GM23338 (cell line): ENCODE measurements around the gene MAPT. TPM values are rescaled to one million over a fixed set of nuclear protein-coding genes. Genes with fewer than 3 reads are reported as not detected.

ENCODE experiments used
- ATAC-seq: fragments of 200-7000 bp; cut with Tn5 transposase; 3 replicates; pipeline ENCODE4 v1.9.1; 2020
- DNase-seq: peaks from one replicate; pipeline ENCODE4 v3.0.0-alpha.2; 2015; ENCODE audit warnings: low spot score
- H2AFZ ChIP-seq: fragments of 200-600 bp; sonication (generic); 2 replicates; pipeline ENCODE4 v1.8.0; 2016; ENCODE audit warnings: antibody characterized with exemption, mild to moderate bottlenecking, moderate library complexity
- H3F3A ChIP-seq: fragments of 200-600 bp; sonication (generic); replicated peaks from 2 replicates; pipeline ENCODE4 v1.8.0; 2017; ENCODE audit warnings: antibody characterized with exemption, mixed run types, low read depth
- H3K27ac ChIP-seq: fragments of 200-600 bp; sonication (generic); 2 replicates; pipeline ENCODE4 v1.6.1; 2016; ENCODE audit warnings: low read depth
- H3K27me3 ChIP-seq: fragments of 200-600 bp; sonication (generic); 2 replicates; pipeline ENCODE4 v1.8.0; 2016; ENCODE audit warnings: mild to moderate bottlenecking, mixed run types, moderate library complexity; ENCODE audit not compliant: insufficient read depth
- H3K36me3 ChIP-seq: fragments of 200-600 bp; sonication (generic); 2 replicates; pipeline ENCODE4 v1.8.0; 2016; ENCODE audit warnings: mild to moderate bottlenecking; ENCODE audit not compliant: insufficient read depth
- H3K4me1 ChIP-seq: fragments of 200-600 bp; sonication (generic); 2 replicates; pipeline ENCODE4 v1.8.0; 2016; ENCODE audit warnings: mild to moderate bottlenecking, moderate library complexity; ENCODE audit not compliant: insufficient read depth
- H3K4me2 ChIP-seq: fragments of 200-600 bp; sonication (generic); 2 replicates; pipeline ENCODE4 v1.7.1; 2017; ENCODE audit warnings: mixed run types
- H3K4me3 ChIP-seq: fragments of 200-600 bp; sonication (generic); 2 replicates; pipeline ENCODE4 v1.6.1; 2016; ENCODE audit warnings: mixed run types
- H3K79me2 ChIP-seq: fragments of 200-600 bp; sonication (generic); replicated peaks from 2 replicates; pipeline ENCODE4 v1.8.0; 2017; ENCODE audit warnings: mild to moderate bottlenecking; ENCODE audit not compliant: insufficient read depth
- H3K9me2 ChIP-seq: fragments of 200-600 bp; sonication (generic); 2 replicates; pipeline ENCODE4 v1.8.0; 2017; ENCODE audit not compliant: insufficient read depth
- H4K20me1 ChIP-seq: fragments of 200-600 bp; sonication (generic); replicated peaks from 2 replicates; pipeline ENCODE4 v1.8.0; 2017; ENCODE audit warnings: mild to moderate bottlenecking; ENCODE audit not compliant: insufficient read depth
- H3K27ac Mint-ChIP-seq: 2 replicates; pipeline ENCODE4 v1.8.0; 2020; ENCODE audit warnings: inconsistent platforms, mild to moderate bottlenecking, moderate library complexity, mixed read lengths
- H3K27me3 Mint-ChIP-seq: 3 replicates; pipeline ENCODE4 v1.8.0; 2022; ENCODE audit warnings: low read depth, mild to moderate bottlenecking, moderate library complexity, mixed read lengths, inconsistent platforms; ENCODE audit not compliant: insufficient read depth, poor library complexity
- H3K36me3 Mint-ChIP-seq: 3 replicates; pipeline ENCODE4 v1.8.0; 2021; ENCODE audit warnings: low read depth, mild to moderate bottlenecking, inconsistent platforms, moderate library complexity, mixed read lengths
- H3K4me1 Mint-ChIP-seq: 3 replicates; pipeline ENCODE4 v1.8.0; 2020; ENCODE audit warnings: mild to moderate bottlenecking, inconsistent platforms, mixed read lengths
- H3K4me3 Mint-ChIP-seq: 3 replicates; pipeline ENCODE4 v1.8.0; 2021; ENCODE audit warnings: moderate library complexity, mild to moderate bottlenecking, inconsistent platforms, mixed read lengths
- H3K9me3 Mint-ChIP-seq: 3 replicates; pipeline ENCODE4 v1.8.0; 2020; ENCODE audit warnings: moderate library complexity, mild to moderate bottlenecking, inconsistent platforms, mixed read lengths
- CREB1 ChIP-seq: fragments of 250-450 bp; sonication (Bioruptor Pico); IDR thresholded peaks from 2 replicates; pipeline ENCODE4 v1.5.0; 2020; ENCODE audit warnings: low read depth, mild to moderate bottlenecking, moderate library complexity
- ETS1 ChIP-seq: IDR thresholded peaks from 2 replicates; pipeline ENCODE4 v1.6.1; 2016; ENCODE audit warnings: antibody characterized with exemption
- EZH2 ChIP-seq: fragments of 200-600 bp; sonication (generic); IDR thresholded peaks from one replicate; pipeline ENCODE4 v1.8.0; 2017; ENCODE audit warnings: antibody characterized with exemption, mild to moderate bottlenecking, low read depth; ENCODE audit not compliant: unreplicated experiment
- EZH2phosphoT487 ChIP-seq: fragments of 200-600 bp; sonication (generic); IDR thresholded peaks from one replicate; pipeline ENCODE4 v1.8.1; 2018; ENCODE audit warnings: antibody characterized with exemption; ENCODE audit not compliant: unreplicated experiment
- JUNB ChIP-seq: IDR thresholded peaks from one replicate; pipeline ENCODE4 v1.6.1; 2016; ENCODE audit warnings: antibody characterized with exemption; ENCODE audit not compliant: unreplicated experiment
- NANOG ChIP-seq: IDR thresholded peaks from 2 replicates; pipeline ENCODE4 v1.6.1; 2016; ENCODE audit warnings: antibody characterized with exemption, borderline replicate concordance
- POLR2AphosphoS5 ChIP-seq: IDR thresholded peaks from 2 replicates; pipeline ENCODE4 v1.6.1; 2016; ENCODE audit warnings: antibody characterized with exemption, low read depth
- STAT1 ChIP-seq: IDR thresholded peaks from one replicate; pipeline ENCODE4 v1.6.1; 2016; ENCODE audit warnings: antibody characterized with exemption; ENCODE audit not compliant: unreplicated experiment
- ZNF114 ChIP-seq: fragments of 250-450 bp; sonication (Bioruptor Pico); IDR thresholded peaks from 2 replicates; pipeline ENCODE4 v1.5.0; 2020; ENCODE audit warnings: mild to moderate bottlenecking, moderate library complexity
- ZNF331 ChIP-seq: fragments of 250-450 bp; sonication (Bioruptor Pico); IDR thresholded peaks from 2 replicates; pipeline ENCODE4 v1.5.0; 2020; ENCODE audit warnings: low read depth, mild to moderate bottlenecking, moderate library complexity
- polyA plus RNA-seq: library from polyadenylated mRNA; unstranded; fragments of >200 nt; fragmentation: Nextera tagmentation; extraction: Ambion mirVana; gene quantifications from 2 replicates; pipeline ENCODE4 v1.2.1, GENCODE V29; 2016
- total RNA-seq: library from RNA; depleted of rRNA; stranded (reverse); fragments of >200 nt; shearing (Covaris generic); gene quantifications from 2 replicates; pipeline ENCODE4 v1.2.3, GENCODE V29; 2014
- TF ChIP-seq, protein P1 (sequence below): fragments of 250-450 bp; sonication (Bioruptor Pico); IDR thresholded peaks from 2 replicates; pipeline ENCODE4 v1.5.0; 2020; ENCODE audit warnings: mild to moderate bottlenecking, moderate library complexity
- TF ChIP-seq, protein P2 (sequence below): IDR thresholded peaks from one replicate; pipeline ENCODE4 v1.6.1; 2018; ENCODE audit warnings: antibody characterized with exemption; ENCODE audit not compliant: unreplicated experiment
- TF ChIP-seq, protein P3 (sequence below), 2 experiments: fragments of 200-600 bp in 1 of 2; sonication (generic) in 1 of 2; conservative IDR thresholded peaks; 2 replicates each; pipeline versions ENCODE4 v1.5.1 to v1.6.1; 2016 to 2017; ENCODE audit warnings: antibody characterized with exemption in 2 of 2, low read depth in 2 of 2, mild to moderate bottlenecking in 2 of 2, moderate library complexity in 1 of 2

The MAPT gene
- total and polyA plus RNA-seq, 2 experiments from 2014 or later: 1.1 to 2.1 TPM

- no peaks in the 10 kb centered on the region for H3K36me3 ChIP-seq
- Mint-ChIP-seq H3K27me3 (peaks cover 10% of the 10 kb centered on the region), H3K4me3 (no peak overlapping the region), H3K9me3 (no peaks in the 10 kb centered on the region), H3K27ac (no peak overlapping the region), H3K4me1 (peaks cover 27% of the 10 kb centered on the region), H3K36me3 (no peaks in the 10 kb centered on the region)
- H2AFZ ChIP-seq: no peak overlapping the region
- H3K27me3 ChIP-seq: peaks cover under 1% of the 10 kb centered on the region; the same call in 1 of the 2 replicates
- no peaks in the 10 kb centered on the region for H3K79me2 ChIP-seq
- peaks cover 30% of the 10 kb centered on the region for H3K4me1 ChIP-seq
- H3K4me2 ChIP-seq: no peak overlapping the region
- H3K4me3 ChIP-seq: no peak overlapping the region
- ATAC-seq: no peak
- H3F3A ChIP-seq: no peaks in the 10 kb centered on the region
- TF ChIP-seq, protein P1, sequence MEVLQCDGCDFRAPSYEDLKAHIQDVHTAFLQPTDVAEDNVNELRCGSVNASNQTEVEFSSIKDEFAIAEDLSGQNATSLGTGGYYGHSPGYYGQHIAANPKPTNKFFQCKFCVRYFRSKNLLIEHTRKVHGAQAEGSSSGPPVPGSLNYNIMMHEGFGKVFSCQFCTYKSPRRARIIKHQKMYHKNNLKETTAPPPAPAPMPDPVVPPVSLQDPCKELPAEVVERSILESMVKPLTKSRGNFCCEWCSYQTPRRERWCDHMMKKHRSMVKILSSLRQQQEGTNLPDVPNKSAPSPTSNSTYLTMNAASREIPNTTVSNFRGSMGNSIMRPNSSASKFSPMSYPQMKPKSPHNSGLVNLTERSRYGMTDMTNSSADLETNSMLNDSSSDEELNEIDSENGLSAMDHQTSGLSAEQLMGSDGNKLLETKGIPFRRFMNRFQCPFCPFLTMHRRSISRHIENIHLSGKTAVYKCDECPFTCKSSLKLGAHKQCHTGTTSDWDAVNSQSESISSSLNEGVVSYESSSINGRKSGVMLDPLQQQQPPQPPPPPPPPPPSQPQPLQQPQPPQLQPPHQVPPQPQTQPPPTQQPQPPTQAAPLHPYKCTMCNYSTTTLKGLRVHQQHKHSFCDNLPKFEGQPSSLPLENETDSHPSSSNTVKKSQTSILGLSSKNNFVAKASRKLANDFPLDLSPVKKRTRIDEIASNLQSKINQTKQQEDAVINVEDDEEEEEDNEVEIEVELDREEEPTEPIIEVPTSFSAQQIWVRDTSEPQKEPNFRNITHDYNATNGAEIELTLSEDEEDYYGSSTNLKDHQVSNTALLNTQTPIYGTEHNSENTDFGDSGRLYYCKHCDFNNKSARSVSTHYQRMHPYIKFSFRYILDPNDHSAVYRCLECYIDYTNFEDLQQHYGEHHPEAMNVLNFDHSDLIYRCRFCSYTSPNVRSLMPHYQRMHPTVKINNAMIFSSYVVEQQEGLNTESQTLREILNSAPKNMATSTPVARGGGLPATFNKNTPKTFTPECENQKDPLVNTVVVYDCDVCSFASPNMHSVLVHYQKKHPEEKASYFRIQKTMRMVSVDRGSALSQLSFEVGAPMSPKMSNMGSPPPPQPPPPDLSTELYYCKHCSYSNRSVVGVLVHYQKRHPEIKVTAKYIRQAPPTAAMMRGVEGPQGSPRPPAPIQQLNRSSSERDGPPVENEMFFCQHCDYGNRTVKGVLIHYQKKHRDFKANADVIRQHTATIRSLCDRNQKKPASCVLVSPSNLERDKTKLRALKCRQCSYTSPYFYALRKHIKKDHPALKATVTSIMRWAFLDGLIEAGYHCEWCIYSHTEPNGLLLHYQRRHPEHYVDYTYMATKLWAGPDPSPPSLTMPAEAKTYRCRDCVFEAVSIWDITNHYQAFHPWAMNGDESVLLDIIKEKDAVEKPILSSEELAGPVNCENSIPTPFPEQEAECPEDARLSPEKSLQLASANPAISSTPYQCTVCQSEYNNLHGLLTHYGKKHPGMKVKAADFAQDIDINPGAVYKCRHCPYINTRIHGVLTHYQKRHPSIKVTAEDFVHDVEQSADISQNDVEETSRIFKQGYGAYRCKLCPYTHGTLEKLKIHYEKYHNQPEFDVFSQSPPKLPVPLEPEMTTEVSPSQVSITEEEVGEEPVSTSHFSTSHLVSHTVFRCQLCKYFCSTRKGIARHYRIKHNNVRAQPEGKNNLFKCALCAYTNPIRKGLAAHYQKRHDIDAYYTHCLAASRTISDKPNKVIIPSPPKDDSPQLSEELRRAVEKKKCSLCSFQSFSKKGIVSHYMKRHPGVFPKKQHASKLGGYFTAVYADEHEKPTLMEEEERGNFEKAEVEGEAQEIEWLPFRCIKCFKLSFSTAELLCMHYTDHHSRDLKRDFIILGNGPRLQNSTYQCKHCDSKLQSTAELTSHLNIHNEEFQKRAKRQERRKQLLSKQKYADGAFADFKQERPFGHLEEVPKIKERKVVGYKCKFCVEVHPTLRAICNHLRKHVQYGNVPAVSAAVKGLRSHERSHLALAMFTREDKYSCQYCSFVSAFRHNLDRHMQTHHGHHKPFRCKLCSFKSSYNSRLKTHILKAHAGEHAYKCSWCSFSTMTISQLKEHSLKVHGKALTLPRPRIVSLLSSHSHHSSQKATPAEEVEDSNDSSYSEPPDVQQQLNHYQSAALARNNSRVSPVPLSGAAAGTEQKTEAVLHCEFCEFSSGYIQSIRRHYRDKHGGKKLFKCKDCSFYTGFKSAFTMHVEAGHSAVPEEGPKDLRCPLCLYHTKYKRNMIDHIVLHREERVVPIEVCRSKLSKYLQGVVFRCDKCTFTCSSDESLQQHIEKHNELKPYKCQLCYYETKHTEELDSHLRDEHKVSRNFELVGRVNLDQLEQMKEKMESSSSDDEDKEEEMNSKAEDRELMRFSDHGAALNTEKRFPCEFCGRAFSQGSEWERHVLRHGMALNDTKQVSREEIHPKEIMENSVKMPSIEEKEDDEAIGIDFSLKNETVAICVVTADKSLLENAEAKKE (CRISPR knock-in tag): no peak
- TF ChIP-seq, protein P2, sequence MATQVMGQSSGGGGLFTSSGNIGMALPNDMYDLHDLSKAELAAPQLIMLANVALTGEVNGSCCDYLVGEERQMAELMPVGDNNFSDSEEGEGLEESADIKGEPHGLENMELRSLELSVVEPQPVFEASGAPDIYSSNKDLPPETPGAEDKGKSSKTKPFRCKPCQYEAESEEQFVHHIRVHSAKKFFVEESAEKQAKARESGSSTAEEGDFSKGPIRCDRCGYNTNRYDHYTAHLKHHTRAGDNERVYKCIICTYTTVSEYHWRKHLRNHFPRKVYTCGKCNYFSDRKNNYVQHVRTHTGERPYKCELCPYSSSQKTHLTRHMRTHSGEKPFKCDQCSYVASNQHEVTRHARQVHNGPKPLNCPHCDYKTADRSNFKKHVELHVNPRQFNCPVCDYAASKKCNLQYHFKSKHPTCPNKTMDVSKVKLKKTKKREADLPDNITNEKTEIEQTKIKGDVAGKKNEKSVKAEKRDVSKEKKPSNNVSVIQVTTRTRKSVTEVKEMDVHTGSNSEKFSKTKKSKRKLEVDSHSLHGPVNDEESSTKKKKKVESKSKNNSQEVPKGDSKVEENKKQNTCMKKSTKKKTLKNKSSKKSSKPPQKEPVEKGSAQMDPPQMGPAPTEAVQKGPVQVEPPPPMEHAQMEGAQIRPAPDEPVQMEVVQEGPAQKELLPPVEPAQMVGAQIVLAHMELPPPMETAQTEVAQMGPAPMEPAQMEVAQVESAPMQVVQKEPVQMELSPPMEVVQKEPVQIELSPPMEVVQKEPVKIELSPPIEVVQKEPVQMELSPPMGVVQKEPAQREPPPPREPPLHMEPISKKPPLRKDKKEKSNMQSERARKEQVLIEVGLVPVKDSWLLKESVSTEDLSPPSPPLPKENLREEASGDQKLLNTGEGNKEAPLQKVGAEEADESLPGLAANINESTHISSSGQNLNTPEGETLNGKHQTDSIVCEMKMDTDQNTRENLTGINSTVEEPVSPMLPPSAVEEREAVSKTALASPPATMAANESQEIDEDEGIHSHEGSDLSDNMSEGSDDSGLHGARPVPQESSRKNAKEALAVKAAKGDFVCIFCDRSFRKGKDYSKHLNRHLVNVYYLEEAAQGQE: no peak
- TF ChIP-seq ZNF331 (CRISPR knock-in tag) (no peak), NANOG (no peak), POLR2AphosphoS5 (no peak), CREB1 (CRISPR knock-in tag) (no peak), JUNB (no peak), ZNF114 (CRISPR knock-in tag) (no peak), EZH2phosphoT487 (no peak), ETS1 (no peak), STAT1 (no peak), EZH2 (no peak)
- TF ChIP-seq, protein P3, sequence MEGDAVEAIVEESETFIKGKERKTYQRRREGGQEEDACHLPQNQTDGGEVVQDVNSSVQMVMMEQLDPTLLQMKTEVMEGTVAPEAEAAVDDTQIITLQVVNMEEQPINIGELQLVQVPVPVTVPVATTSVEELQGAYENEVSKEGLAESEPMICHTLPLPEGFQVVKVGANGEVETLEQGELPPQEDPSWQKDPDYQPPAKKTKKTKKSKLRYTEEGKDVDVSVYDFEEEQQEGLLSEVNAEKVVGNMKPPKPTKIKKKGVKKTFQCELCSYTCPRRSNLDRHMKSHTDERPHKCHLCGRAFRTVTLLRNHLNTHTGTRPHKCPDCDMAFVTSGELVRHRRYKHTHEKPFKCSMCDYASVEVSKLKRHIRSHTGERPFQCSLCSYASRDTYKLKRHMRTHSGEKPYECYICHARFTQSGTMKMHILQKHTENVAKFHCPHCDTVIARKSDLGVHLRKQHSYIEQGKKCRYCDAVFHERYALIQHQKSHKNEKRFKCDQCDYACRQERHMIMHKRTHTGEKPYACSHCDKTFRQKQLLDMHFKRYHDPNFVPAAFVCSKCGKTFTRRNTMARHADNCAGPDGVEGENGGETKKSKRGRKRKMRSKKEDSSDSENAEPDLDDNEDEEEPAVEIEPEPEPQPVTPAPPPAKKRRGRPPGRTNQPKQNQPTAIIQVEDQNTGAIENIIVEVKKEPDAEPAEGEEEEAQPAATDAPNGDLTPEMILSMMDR (conservative IDR thresholded peaks at IDR 0.05; ENCODE audit: low read depth in 2 of 2): no peak
- H3K27ac ChIP-seq: no peak overlapping the region
- no peaks in the 10 kb centered on the region for H3K9me2 ChIP-seq
- DNase-seq: no peak
- H4K20me1 ChIP-seq: no peaks in the 10 kb centered on the region
Observed at GRCh38 chr17:45906237-45906636, 11.9 kb downstream of the MAPT start.
